HG03135 (cell line): Measurements from ENCODE around the gene LY6G6C.

Experiments
- ATAC-seq: cut with Tn5 transposase; IDR thresholded peaks from one replicate; pipeline ENCODE4 v1.9.1; 2021; ENCODE audit warnings: mild to moderate bottlenecking, moderate library complexity; ENCODE audit not compliant: unreplicated experiment

Gene LY6G6C

DNA sequence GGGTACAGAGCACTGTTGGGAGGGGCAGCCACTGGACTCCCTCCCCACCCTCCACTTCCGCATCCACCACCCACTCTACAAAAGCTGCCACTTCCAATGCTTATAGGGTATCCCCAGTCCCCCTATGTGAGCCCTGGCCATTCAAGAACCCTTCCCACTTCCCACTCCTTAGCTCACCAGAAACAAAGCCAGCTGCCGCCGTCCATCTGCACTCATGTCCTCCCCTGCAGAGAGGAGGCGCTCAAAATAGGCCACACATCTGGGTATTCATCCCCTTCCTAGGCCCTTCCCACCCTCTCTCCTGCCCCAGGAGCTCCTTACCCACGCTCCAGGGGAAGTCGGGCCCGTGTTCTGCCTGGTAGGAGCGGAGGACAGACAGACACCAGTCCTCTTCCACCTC lies 34.2 kb downstream of the LY6G6C start:
- ATAC-seq = no peak

DNA sequence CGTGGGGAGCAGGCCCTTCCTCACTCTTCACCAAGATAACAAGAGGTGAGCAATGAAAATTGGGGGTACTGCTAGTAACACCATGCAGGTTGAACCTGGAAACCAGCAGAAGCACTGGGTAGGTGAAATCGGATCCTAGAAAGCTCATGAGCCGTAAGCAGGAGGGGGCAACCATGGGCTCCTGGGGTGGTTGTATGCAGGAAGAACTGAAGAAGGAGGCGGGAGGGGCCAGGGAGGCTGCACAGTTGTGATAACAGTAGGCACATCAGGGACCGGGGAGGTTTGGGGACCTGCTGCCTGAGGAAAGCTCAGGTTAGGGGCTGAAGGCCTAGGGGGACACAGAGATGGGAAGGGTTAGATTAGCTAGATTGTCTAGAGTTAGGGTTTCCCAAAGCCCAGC lies 35.1 kb downstream of the LY6G6C start:
- ATAC-seq = no peak

DNA sequence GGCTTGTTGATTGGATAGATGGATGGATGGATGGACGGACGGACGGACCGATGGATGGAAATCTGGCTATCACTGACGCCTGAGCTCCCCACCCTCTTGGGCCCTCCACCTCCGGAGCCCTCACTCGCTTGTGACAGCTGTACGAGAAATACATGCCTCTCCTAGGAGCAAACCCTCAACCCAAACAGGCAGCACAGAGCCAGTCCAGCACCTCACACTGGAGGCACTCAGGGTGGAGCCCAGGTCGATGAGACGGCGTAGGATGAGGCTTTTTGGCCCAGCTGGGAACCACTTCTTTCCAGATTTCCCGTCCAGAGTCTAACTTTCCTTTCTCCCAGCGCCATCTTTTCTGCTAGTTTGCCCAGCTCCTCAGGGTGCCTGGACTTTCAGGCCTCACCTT lies 38.0 kb downstream of the LY6G6C start:
- no peak for ATAC-seq

DNA sequence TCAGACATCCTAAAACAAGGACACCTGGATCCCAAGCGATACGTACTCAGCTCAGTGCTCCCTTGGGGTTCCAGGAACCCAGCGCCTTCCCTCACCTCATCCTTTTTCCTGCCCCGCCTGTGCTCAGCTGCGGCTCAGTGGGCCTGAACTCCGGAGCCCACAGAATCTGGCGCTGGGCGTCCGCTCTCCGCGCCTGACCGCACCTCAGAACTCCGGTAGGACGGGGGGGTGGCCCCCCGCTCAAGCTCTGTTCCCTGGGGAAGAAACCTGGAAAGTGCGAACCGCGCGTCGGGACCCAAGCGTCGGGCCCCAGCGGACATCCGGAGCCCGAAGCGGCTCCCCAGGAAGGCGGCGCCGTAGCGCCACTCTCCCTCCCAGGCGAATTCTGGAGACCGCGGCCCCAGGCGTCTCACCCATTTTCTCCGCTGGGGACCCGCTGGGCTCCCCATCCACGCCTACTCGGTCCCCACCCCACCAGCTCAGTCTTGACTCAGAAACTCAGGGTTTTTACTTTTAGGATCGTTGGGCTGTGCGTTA lies 40.3 kb downstream of the LY6G6C start:
- ATAC-seq = no peak

GRCh38 chr6:31680226-31681134 lies 41.1 kb downstream of the LY6G6C start, which contains the start of gene LY6G5C:
TSS of gene LY6G5C (minus strand) at chr6:31681067. CDS start at chr6:31680373, 694 bp downstream.
- no peak for ATAC-seq

DNA sequence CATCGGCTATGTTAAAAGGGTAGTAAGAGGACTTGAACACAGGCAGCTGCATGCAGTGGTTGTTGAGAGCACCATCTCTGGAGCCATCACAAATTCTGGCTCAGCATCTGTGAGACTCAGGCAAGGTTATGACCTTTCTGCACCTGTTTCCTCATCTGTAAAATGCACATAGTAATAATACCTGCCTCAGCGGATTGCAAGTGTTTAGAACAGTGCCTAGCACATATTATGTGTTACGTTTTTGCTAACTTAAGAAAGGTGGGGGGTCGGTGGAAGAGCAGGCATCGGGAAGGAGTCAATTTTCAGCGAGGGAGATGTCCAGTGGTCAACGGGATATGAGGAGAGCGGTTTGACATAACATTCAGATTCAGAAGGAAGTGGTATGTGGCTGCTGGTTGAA lies 43.6 kb downstream of the LY6G6C start:
- no peak for ATAC-seq

GRCh38 chr6:31676904-31677303 lies 44.6 kb downstream of the LY6G6C start:
- no peak for ATAC-seq

DNA sequence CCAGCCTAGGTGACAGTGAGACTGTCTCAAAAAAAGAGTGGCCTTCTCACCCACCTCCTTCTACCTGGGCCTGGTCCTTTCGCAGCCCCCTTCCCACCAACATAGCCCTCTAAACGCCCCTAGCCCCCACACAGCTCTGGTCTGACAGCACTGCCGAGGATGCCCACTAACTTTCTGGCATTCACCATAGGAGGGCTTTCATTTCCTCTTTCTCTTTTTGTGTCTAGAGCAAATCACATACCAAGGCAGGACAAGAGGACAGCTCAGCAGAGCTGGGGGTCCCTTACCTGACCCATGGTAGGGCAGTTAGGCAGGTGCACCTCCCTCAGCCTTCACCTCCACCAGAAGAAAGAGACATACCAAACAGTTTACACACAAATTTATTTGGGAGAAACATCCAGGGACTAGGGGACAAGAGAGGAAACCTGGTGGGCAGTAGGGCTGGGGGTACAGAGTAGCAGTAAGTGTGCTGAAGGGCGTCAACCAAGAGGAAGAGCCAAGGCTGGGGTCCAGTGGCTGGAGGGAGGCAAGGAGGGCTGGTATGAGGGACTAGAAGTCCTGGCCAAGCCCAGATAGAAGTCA lies 45.1 kb downstream of the LY6G6C start:
- ATAC-seq = no peak

DNA sequence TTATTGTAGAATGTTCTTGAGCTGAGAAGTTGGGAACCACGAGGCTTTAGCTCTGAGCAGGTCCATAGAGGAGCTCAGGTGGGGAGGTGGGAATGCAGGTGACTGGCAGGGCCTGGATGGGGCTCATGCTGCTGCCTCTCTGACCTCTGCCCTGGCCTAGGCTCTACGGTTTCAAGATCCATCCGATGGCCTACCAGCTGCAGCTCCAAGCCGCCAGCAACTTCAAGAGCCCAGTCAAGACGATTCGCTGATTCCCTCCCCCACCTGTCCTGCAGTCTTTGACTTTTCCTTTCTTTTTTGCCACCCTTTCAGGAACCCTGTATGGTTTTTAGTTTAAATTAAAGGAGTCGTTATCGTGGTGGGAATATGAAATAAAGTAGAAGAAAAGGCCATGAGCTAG lies 51.9 kb downstream of the LY6G6C start, which contains the start of gene LY6G5B:
TSS of gene LY6G5B (plus strand) at position 301 of the 400 bp plus-strand sequence. CDS start 975 bp downstream, outside the sequence.
- no peak for ATAC-seq
